ENCODE measurements around the gene SEC16B.

SEC16B gene

DNA sequence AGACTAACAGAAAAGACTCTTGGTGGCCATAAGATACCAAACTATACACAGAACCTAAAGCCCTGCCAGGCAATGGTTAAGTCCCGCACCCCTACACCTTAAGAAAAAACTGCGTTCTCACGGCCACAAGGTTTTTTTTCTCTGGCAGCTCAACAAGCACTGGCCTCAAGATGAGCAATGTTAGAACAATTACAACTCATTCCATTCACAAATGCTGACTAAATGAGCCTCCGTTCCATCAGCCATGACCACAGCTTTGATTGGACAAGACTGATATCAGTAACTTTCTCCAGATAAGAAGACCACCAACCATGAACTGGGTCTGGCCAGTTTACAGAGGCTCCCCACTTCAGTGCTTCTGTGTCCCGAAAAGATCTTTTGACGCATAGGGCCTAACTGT lies 31.9 kb downstream of the SEC16B start:
- H3K36me3 ChIP-seq (ENCODE audit: control insufficient read depth, insufficient read depth, low read length) = no peaks in the 10 kb centered on the region
- H3K27me3 ChIP-seq (ENCODE audit: control insufficient read depth, insufficient read depth, low read length) = no peaks in the 10 kb centered on the region
- no peak overlapping the region for H3K4me3 ChIP-seq (ENCODE audit: low read depth, low read length)
- no peaks in the 10 kb centered on the region for H3K9me3 ChIP-seq (ENCODE audit: control insufficient read depth, insufficient read depth, low read depth, low read length)
- no peak overlapping the region for H3K27ac ChIP-seq (ENCODE audit: low read depth, low read length)
- H3K4me1 ChIP-seq (ENCODE audit: control insufficient read depth, insufficient read depth, low read length) = no peaks in the 10 kb centered on the region
- H3K9ac ChIP-seq (ENCODE audit: low read length) = no peak overlapping the region

DNA sequence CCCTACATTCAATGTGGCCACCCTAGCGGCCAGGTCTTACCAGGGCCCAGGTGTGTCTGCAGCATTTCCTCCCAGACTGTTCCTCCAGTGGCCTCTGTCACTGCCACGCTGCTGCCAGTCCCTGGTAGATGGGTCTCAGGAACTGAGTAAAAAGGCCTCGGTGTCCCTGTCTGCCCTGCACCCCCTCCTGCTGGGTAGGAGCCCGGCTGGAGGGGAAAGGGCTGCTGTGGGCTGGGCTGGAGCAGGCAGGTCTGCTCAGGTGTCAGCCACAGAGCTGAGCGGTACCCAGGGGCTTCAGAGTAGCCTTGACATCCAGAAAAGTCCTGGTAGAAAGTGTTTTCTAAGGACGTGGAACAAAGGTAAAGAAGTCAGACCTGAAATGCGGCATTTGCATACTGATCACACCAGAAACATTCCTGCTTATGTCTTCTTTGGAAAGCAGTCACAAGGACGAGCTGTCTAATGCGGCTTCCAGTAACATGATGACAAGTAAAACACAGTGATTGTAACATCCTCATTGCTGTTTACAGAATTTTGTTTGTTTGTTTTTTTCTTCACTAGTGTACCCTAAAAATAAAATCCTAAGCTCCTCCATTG lies 32.6 kb downstream of the SEC16B start:
- no peak overlapping the region for H3K4me3 ChIP-seq (ENCODE audit: low read depth, low read length)
- no peaks in the 10 kb centered on the region for H3K9me3 ChIP-seq (ENCODE audit: control insufficient read depth, insufficient read depth, low read depth, low read length)
- no peak overlapping the region for H3K9ac ChIP-seq (ENCODE audit: low read length)
- no peak overlapping the region for H3K27ac ChIP-seq (ENCODE audit: low read depth, low read length)
- no peaks in the 10 kb centered on the region for H3K4me1 ChIP-seq (ENCODE audit: control insufficient read depth, insufficient read depth, low read length)
- H3K36me3 ChIP-seq (ENCODE audit: control insufficient read depth, insufficient read depth, low read length) = no peaks in the 10 kb centered on the region
- no peaks in the 10 kb centered on the region for H3K27me3 ChIP-seq (ENCODE audit: control insufficient read depth, insufficient read depth, low read length)

DNA sequence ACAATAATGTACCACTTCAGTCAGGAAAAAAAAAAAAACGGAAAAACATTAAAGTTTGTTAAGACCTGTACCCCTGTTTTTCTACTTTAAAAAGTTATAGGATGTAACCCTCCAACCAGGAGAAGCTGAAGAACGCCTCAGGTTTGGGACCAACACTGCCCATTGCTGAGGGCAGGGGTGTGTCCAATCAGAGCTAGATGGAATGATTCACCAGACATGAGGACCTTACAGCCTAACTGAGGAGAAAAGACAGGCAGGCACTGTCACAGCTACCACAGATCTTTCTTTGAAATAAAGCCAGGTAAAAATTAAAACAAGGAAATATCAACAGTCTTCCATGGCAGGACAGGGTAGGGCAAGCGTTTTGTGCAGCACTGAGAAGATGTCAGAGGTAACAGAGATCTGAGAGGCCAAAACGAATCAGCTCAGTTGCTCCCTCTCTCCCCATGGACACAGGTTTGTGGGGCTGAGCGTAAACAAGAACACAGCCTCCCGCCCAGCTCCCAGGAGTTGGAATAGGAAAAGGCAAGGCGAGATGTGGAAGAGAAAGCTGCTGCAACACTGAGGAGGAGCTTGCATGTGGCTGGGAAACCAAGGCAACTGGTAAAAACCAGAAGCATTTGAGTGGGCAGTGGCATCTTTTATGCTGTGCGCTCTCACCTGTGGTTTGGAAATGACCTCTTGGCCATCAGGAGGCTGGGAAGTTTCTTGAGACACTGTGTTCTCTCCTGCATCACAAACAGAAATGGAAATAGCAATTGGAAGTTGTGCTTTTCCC lies 34.0 kb downstream of the SEC16B start:
- H3K4me1 ChIP-seq (ENCODE audit: control insufficient read depth, insufficient read depth, low read length) = no peaks in the 10 kb centered on the region
- H3K36me3 ChIP-seq (ENCODE audit: control insufficient read depth, insufficient read depth, low read length) = no peaks in the 10 kb centered on the region
- H3K4me3 ChIP-seq (ENCODE audit: low read depth, low read length) = no peak overlapping the region
- no peak overlapping the region for H3K27ac ChIP-seq (ENCODE audit: low read depth, low read length)
- no peak overlapping the region for H3K9ac ChIP-seq (ENCODE audit: low read length)
- H3K9me3 ChIP-seq (ENCODE audit: control insufficient read depth, insufficient read depth, low read depth, low read length) = no peaks in the 10 kb centered on the region
- H3K27me3 ChIP-seq (ENCODE audit: control insufficient read depth, insufficient read depth, low read length) = no peaks in the 10 kb centered on the region

DNA sequence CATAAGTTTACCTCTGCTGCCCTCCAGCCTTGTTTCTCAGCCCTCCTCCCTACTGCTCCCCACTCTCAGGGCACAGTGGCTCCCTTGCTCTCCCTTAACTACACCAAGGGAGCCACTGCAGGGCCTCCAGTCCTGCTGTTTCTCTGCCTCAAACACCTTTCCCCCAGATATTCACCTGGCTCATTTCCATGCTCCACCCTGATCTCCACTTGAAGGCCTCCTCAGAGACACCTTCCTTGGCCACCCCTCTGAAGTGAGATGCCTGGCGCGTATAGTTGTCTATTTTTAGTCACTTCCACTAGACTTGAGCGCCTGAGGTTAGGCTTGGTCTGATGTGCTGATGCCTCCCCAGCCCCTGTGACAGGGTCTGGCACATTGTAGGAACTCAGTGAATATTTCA lies 34.9 kb downstream of the SEC16B start:
- Histone ChIP-seq H3K4me1 (ENCODE audit: control insufficient read depth, insufficient read depth, low read length) (no peaks in the 10 kb centered on the region), H3K36me3 (ENCODE audit: control insufficient read depth, insufficient read depth, low read length) (no peaks in the 10 kb centered on the region), H3K4me3 (ENCODE audit: low read depth, low read length) (no peak overlapping the region), H3K27ac (ENCODE audit: low read depth, low read length) (no peak overlapping the region), H3K9me3 (ENCODE audit: control insufficient read depth, insufficient read depth, low read depth, low read length) (no peaks in the 10 kb centered on the region), H3K9ac (ENCODE audit: low read length) (no peak overlapping the region), H3K27me3 (ENCODE audit: control insufficient read depth, insufficient read depth, low read length) (no peaks in the 10 kb centered on the region)

DNA sequence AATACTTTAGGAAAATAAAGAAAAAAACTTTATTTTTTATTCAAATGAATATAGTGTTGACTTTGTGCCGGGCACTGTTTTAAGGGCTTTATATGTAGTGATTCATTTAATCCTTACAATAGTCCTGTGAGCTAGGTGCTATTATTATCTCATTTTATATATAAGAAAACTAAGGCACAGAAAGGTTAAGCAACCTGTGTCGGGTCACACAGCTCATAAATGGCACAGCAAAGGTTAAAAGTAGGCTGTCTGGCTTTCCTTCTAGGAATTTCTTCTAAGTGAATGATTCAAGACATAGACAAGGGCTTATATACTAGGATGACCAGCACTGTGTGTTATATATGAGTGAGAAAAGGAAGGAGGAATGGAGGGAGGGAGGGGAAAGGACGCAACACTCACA lies 35.4 kb downstream of the SEC16B start:
- Histone ChIP-seq H3K36me3 (ENCODE audit: control insufficient read depth, insufficient read depth, low read length) (no peaks in the 10 kb centered on the region), H3K27me3 (ENCODE audit: control insufficient read depth, insufficient read depth, low read length) (no peaks in the 10 kb centered on the region), H3K27ac (ENCODE audit: low read depth, low read length) (no peak overlapping the region), H3K4me1 (ENCODE audit: control insufficient read depth, insufficient read depth, low read length) (no peaks in the 10 kb centered on the region), H3K4me3 (ENCODE audit: low read depth, low read length) (no peak overlapping the region), H3K9me3 (ENCODE audit: control insufficient read depth, insufficient read depth, low read depth, low read length) (no peaks in the 10 kb centered on the region), H3K9ac (ENCODE audit: low read length) (no peak overlapping the region)

DNA sequence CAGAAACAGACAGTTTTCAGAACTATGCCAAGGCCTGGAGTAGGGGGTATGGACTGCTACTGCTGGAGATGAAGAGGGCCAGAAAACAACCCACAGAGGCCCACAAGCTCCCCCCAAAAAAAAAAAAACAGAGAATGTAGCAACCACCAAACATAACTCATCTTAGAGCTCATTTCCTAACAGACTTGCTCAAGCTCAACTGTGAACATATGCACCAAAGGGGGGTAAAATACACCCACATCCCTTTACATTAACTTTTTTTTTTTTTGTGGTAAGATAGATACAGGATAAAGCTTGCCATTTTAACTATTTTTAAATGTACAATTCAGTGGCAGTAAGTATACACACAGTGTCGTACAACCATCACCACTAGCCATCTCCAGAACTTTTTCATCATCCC lies 36.0 kb downstream of the SEC16B start:
- Histone ChIP-seq H3K36me3 (ENCODE audit: control insufficient read depth, insufficient read depth, low read length) (no peaks in the 10 kb centered on the region), H3K27me3 (ENCODE audit: control insufficient read depth, insufficient read depth, low read length) (no peaks in the 10 kb centered on the region), H3K9me3 (ENCODE audit: control insufficient read depth, insufficient read depth, low read depth, low read length) (no peaks in the 10 kb centered on the region), H3K9ac (ENCODE audit: low read length) (no peak overlapping the region), H3K27ac (ENCODE audit: low read depth, low read length) (no peak overlapping the region), H3K4me3 (ENCODE audit: low read depth, low read length) (no peak overlapping the region), H3K4me1 (ENCODE audit: control insufficient read depth, insufficient read depth, low read length) (no peaks in the 10 kb centered on the region)

DNA sequence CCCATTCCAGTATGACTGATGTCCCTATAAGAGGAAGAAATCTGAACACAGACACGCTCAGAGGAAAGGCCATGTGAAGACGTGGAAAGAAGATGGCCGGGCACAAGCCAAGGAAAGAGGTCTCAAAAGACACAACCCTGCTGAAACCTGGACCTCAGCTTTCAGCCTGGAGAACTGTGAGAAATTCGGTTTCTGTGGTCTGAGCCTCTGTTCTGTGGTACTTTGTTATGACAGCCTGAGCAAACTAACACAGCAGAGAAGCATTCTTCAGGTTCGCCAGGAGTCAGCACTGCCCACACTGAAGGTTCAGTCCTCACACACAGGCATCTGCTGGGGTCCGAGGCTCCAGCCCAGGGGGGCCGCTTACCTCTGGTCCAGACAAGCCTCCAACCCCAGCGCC lies 37.7 kb downstream of the SEC16B start:
- no peaks in the 10 kb centered on the region for H3K4me1 ChIP-seq (ENCODE audit: control insufficient read depth, insufficient read depth, low read length)
- no peaks in the 10 kb centered on the region for H3K36me3 ChIP-seq (ENCODE audit: control insufficient read depth, insufficient read depth, low read length)
- H3K9me3 ChIP-seq (ENCODE audit: control insufficient read depth, insufficient read depth, low read depth, low read length) = no peaks in the 10 kb centered on the region
- H3K27me3 ChIP-seq (ENCODE audit: control insufficient read depth, insufficient read depth, low read length) = no peaks in the 10 kb centered on the region
- H3K9ac ChIP-seq (ENCODE audit: low read length) = no peak overlapping the region
- no peak overlapping the region for H3K4me3 ChIP-seq (ENCODE audit: low read depth, low read length)
- no peak overlapping the region for H3K27ac ChIP-seq (ENCODE audit: low read depth, low read length)

DNA sequence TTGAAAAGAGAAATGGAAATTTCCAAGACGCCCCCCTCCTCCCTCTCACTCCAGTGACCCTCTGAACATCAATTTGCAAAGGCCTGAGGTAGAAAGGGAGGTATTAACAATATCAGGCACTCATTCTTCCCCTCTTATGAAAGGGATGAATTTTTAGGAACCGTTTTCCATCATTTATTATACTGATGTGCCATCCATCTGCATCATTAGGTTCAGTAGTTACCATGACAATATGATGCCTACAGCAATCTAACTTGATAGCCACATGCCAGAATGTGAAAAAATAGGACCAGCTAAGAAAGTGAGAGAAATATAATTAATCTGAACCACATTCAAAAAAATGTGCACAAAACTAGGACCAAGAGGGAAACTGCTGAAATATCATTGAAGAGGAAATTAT lies 40.9 kb downstream of the SEC16B start:
- Histone ChIP-seq H3K4me1 (ENCODE audit: control insufficient read depth, insufficient read depth, low read length) (no peaks in the 10 kb centered on the region), H3K27ac (ENCODE audit: low read depth, low read length) (no peak overlapping the region), H3K9ac (ENCODE audit: low read length) (no peak overlapping the region)

DNA sequence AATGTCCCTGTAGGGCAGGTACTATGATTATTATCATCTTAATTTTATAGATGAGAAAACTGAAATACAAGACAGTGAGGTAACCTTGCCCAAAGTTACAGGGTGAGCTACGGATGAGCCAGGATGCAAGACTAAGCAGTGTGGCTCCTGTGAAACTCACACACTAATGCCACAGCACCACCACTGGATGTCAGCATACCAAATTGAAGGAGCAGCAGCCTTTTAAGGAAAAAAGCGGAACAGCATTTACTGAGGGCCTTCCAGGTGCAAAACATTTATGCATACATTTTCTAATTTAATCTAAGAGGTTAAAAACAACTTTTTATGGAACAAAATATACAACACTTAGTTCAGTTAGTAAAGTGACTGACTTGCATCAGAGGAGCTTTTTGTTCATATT lies 41.7 kb downstream of the SEC16B start:
- H3K9ac ChIP-seq (ENCODE audit: low read length) = no peak overlapping the region

More for the DNA sequence above, 40.9 kb downstream of the SEC16B start:
- Histone ChIP-seq H3K27me3 (ENCODE audit: control insufficient read depth, insufficient read depth, low read length) (no peaks in the 10 kb centered on the region), H3K4me3 (ENCODE audit: low read depth, low read length) (no peak overlapping the region), H3K36me3 (ENCODE audit: control insufficient read depth, insufficient read depth, low read length) (no peaks in the 10 kb centered on the region), H3K9me3 (ENCODE audit: control insufficient read depth, insufficient read depth, low read depth, low read length) (no peaks in the 10 kb centered on the region)

DNA sequence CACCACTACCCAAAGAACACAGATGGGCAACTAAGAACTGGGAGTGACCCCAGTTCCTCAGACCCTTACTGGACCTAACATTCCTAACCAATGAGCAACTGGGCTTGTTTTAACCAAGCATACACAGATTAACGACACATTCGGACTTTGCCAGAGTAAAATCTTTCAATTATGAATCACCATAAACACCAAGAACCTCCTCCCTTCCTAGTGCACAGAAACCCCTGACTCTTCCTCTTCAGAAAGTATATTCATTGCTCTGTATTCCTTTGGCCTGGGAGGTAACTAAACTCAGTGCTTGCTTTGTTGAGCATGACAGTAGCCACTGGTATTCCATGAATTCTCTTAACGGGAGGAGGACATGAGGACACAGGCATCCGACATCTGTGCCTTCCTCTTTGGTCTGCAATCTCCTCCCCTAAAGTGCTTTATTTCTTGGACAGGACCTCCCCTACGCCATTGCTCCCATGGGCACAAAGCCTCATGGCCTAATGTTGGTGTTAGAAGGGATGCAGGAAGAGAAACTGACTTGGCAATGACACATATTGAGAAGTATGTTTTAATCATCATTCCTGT lies 42.7 kb downstream of the SEC16B start:
- H3K9me3 ChIP-seq (ENCODE audit: control insufficient read depth, insufficient read depth, low read depth, low read length) = no peaks in the 10 kb centered on the region
- H3K27ac ChIP-seq (ENCODE audit: low read depth, low read length) = no peak overlapping the region
- H3K4me3 ChIP-seq (ENCODE audit: low read depth, low read length) = no peak overlapping the region
- no peak overlapping the region for H3K9ac ChIP-seq (ENCODE audit: low read length)
- H3K36me3 ChIP-seq (ENCODE audit: control insufficient read depth, insufficient read depth, low read length) = no peaks in the 10 kb centered on the region
- no peaks in the 10 kb centered on the region for H3K27me3 ChIP-seq (ENCODE audit: control insufficient read depth, insufficient read depth, low read length)
- H3K4me1 ChIP-seq (ENCODE audit: control insufficient read depth, insufficient read depth, low read length) = no peaks in the 10 kb centered on the region

More for the DNA sequence above, 41.7 kb downstream of the SEC16B start:
- no peaks in the 10 kb centered on the region for H3K27me3 ChIP-seq (ENCODE audit: control insufficient read depth, insufficient read depth, low read length)
- H3K4me3 ChIP-seq (ENCODE audit: low read depth, low read length) = no peak overlapping the region
- H3K4me1 ChIP-seq (ENCODE audit: control insufficient read depth, insufficient read depth, low read length) = no peaks in the 10 kb centered on the region
- H3K36me3 ChIP-seq (ENCODE audit: control insufficient read depth, insufficient read depth, low read length) = no peaks in the 10 kb centered on the region
- H3K27ac ChIP-seq (ENCODE audit: low read depth, low read length) = no peak overlapping the region
- no peaks in the 10 kb centered on the region for H3K9me3 ChIP-seq (ENCODE audit: control insufficient read depth, insufficient read depth, low read depth, low read length)

DNA sequence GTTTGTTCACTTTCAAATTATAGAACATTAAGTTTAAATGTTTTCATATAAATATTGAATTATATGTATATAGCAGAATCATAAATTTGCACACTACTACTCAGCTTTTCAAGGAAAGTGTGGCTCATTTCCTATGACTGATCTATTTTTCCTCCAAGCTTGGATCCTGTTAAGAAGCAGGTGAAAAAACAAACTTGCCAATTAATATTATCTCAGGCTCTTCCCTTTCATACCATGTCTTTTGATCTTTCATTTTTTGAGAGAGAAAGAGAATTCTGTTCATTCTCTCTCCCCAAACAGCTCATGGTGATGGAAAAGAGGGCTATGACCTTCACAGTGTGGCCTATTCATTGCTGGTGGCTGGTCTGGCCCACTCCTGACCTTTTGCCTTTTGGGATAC lies 43.7 kb downstream of the SEC16B start:
- no peaks in the 10 kb centered on the region for H3K36me3 ChIP-seq (ENCODE audit: control insufficient read depth, insufficient read depth, low read length)
- H3K27ac ChIP-seq (ENCODE audit: low read depth, low read length) = no peak overlapping the region
- H3K4me3 ChIP-seq (ENCODE audit: low read depth, low read length) = no peak overlapping the region
- no peak overlapping the region for H3K9ac ChIP-seq (ENCODE audit: low read length)
- no peaks in the 10 kb centered on the region for H3K4me1 ChIP-seq (ENCODE audit: control insufficient read depth, insufficient read depth, low read length)
- no peaks in the 10 kb centered on the region for H3K9me3 ChIP-seq (ENCODE audit: control insufficient read depth, insufficient read depth, low read depth, low read length)
- H3K27me3 ChIP-seq (ENCODE audit: control insufficient read depth, insufficient read depth, low read length) = no peaks in the 10 kb centered on the region
